Colonic mucosa (tissue), 4 donors: ENCODE measurements around the gene SLC9A9. TPM values are rescaled to one million over a fixed set of nuclear protein-coding genes. Genes with fewer than 3 reads are reported as not detected.
"Not testable (repeated sequence)": the region's sequence is repeated elsewhere in the genome, so short reads cannot be mapped to it uniquely, and the experiment has no call there.

Source experiments
- DNase-seq: peaks from one replicate; pipeline ENCODE4 v3.0.0-alpha.2; 2020
- H3K27ac ChIP-seq: fragments of 200-600 bp; one replicate; pipeline ENCODE4 v1.8.0; 2021
- H3K27me3 ChIP-seq: fragments of 200-600 bp; one replicate; pipeline ENCODE4 v1.8.0; 2021
- H3K36me3 ChIP-seq: fragments of 200-600 bp; one replicate; pipeline ENCODE4 v1.8.0; 2021
- H3K4me1 ChIP-seq: fragments of 200-600 bp; one replicate; pipeline ENCODE4 v1.8.0; 2021; ENCODE audit warnings: mild to moderate bottlenecking
- H3K4me3 ChIP-seq: fragments of 200-600 bp; one replicate; pipeline ENCODE4 v1.8.0; 2021
- H3K9ac ChIP-seq, 2 donors: one replicate each; pipeline ENCODE4 v1.7.0; 2013; ENCODE audit warnings: control low read depth in 2 of 2, low read depth in 2 of 2, low read length in 2 of 2
- H3K9me3 ChIP-seq: fragments of 200-600 bp; one replicate; pipeline ENCODE4 v1.8.0; 2021
- intact Hi-C: fragments of 100-400 bp; cut with DNase I; formaldehyde crosslinking; loops from one replicate; pipeline ENCODE4 v1.14.1; 2022
- total RNA-seq, 2 donors: library from RNA; stranded (reverse); fragmentation: NEBNext Ultra II Directional in 1 of 2; extraction: Animal tissue kit (Norgen Biotek cat#: 25700) in 1 of 2; gene quantifications; one replicate each; pipeline ENCODE4 v1.2.1, GENCODE V29; 2021
- TF ChIP-seq, protein P1 (sequence below): fragments of 200-600 bp; IDR thresholded peaks from one replicate; pipeline ENCODE4 v1.8.0; 2022; ENCODE audit warnings: antibody characterized with exemption, mild to moderate bottlenecking
- donor health status: healthy.
- donor health status: DM: no; HTN: no; CAD: no.
- donor health status: DM: no; HTN: no; CAD: no.

Gene SLC9A9
- total RNA-seq, 2 donors from 2014 or later, result 2.5 to 6.5 TPM

DNA sequence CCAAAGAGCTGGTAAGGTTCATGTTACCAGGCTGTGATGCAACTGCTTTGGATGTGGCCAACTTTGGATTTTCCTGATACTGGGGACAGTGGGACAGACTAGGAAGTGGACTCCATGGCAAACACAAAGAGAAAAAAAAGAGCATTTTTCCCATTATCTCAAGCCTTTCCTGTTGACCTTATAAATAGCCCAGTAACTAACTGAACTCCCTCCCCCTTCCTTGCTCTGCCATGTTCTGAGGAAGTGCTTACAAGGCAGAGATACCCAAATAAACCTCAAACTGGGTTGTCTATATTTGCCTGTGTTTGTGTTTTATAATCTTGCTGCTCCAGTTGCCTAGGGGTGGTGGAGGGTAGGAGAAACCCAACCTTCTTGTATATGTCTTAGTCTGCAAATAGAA lies 27.3 kb upstream of the SLC9A9 start:
- TF ChIP-seq, protein P1, sequence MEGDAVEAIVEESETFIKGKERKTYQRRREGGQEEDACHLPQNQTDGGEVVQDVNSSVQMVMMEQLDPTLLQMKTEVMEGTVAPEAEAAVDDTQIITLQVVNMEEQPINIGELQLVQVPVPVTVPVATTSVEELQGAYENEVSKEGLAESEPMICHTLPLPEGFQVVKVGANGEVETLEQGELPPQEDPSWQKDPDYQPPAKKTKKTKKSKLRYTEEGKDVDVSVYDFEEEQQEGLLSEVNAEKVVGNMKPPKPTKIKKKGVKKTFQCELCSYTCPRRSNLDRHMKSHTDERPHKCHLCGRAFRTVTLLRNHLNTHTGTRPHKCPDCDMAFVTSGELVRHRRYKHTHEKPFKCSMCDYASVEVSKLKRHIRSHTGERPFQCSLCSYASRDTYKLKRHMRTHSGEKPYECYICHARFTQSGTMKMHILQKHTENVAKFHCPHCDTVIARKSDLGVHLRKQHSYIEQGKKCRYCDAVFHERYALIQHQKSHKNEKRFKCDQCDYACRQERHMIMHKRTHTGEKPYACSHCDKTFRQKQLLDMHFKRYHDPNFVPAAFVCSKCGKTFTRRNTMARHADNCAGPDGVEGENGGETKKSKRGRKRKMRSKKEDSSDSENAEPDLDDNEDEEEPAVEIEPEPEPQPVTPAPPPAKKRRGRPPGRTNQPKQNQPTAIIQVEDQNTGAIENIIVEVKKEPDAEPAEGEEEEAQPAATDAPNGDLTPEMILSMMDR, result no peak
- no peaks in the 10 kb centered on the region for H3K27me3 ChIP-seq
- no peaks in the 10 kb centered on the region for H3K9me3 ChIP-seq
- no peaks in the 10 kb centered on the region for H3K4me1 ChIP-seq
- no peak overlapping the region for H3K4me3 ChIP-seq
- DNase-seq, result no peak
- intact Hi-C loops, result no loop called here
- no peaks in the 10 kb centered on the region for H3K36me3 ChIP-seq
- H3K9ac ChIP-seq, result no peak overlapping the region
- H3K27ac ChIP-seq, result no peak overlapping the region

DNA sequence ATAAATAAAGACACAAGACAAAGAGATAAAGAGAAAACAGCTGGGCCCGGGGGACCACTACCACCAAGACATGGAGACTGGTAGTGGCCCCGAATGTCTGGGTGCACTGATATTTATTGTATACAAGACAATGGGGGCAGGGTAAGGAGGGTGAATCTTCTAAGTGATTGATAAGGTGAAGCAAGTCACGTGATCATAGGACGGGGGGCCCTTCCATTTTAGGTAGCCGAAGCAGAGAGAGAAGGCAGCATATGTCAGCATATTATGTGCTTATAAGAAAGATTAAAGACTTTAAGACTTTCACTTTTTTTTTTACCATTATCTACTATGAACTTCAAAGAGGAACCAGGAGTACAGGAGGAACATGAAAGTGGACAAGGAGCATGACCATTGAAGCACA lies 25.3 kb upstream of the SLC9A9 start:
- H3K4me1 ChIP-seq, result not testable (repeated sequence)

GRCh38 chr3:143865302-143865701 lies 17.0 kb upstream of the SLC9A9 start:
- Histone ChIP-seq H3K27ac (no peak overlapping the region), H3K4me3 (no peak overlapping the region), H3K9me3 (no peaks in the 10 kb centered on the region), H3K9ac (no peak overlapping the region), H3K27me3 (no peaks in the 10 kb centered on the region), H3K36me3 (no peaks in the 10 kb centered on the region), H3K4me1 (no peaks in the 10 kb centered on the region)
- no peak for DNase-seq
- intact Hi-C loops, result no loop called here
- TF ChIP-seq, protein P1, result no peak

More for the DNA sequence above, 25.3 kb upstream of the SLC9A9 start:
- DNase-seq, H3K27me3 ChIP-seq, H3K9me3 ChIP-seq, H3K9ac ChIP-seq, H3K4me3 ChIP-seq, H3K27ac ChIP-seq, intact Hi-C loops, H3K36me3 ChIP-seq: not testable (repeated sequence)

GRCh38 chr3:143859465-143860203 lies 11.4 kb upstream of the SLC9A9 start:
- Histone ChIP-seq H3K27ac (no peak overlapping the region), H3K27me3 (no peaks in the 10 kb centered on the region), H3K9me3 (no peaks in the 10 kb centered on the region), H3K36me3 (no peaks in the 10 kb centered on the region), H3K4me1 (no peaks in the 10 kb centered on the region), H3K4me3 (no peak overlapping the region), H3K9ac (no peak overlapping the region)
- TF ChIP-seq, protein P1, result no peak
- intact Hi-C loops, result no loop called here
- DNase-seq, result no peak

DNA sequence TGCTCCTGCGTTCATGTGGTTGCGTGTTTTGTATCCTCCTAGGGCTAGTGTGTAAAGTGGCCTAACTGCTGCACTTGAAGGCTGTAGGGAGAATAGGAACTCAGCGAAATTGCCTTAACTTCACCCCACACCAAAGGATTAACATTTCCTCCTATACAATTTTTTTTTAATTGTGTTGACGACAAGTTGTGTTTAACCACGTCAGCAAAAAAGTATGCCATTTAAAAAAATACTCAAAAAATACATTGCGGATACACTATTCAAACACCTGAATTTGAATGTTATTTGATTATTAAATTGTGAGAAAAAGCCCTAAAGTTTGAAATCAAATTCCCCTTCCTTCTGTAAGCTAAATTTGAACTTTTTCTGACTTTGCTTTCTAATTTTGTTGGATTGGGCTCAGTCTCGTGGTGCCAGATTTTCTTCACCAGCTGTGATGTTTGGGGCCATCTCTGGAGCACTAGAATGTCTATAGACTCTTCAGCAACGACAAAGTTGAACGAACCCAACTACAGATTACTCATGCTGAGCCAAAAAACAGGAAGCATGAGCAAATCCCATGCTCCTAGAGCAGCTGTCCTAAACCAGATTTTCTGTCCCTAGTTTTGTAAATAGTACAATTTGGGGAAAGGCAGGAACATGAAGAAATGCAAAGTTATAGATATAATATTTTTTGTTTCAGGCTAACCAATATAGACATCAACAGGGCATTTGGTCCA lies 8.1 kb upstream of the SLC9A9 start:
- Histone ChIP-seq H3K27ac (no peak overlapping the region), H3K36me3 (no peaks in the 10 kb centered on the region), H3K27me3 (no peaks in the 10 kb centered on the region), H3K4me3 (no peak overlapping the region), H3K9ac (no peak overlapping the region), H3K4me1 (no peaks in the 10 kb centered on the region), H3K9me3 (no peaks in the 10 kb centered on the region)
- TF ChIP-seq, protein P1, result no peak
- intact Hi-C loops, result no loop called here
- DNase-seq, result no peak

- no peaks in the 10 kb centered on the region for H3K27me3 ChIP-seq
These were observed 6.9 kb upstream of the SLC9A9 start for GRCh38 chr3:143855183-143855582.

More at GRCh38 chr3:143855183-143855582, 6.9 kb upstream of the SLC9A9 start:
- H3K4me3 ChIP-seq, result no peak overlapping the region
- no peaks in the 10 kb centered on the region for H3K4me1 ChIP-seq
- H3K36me3 ChIP-seq, result no peaks in the 10 kb centered on the region
- no peak for DNase-seq
- intact Hi-C loops, result no loop called here
- H3K9me3 ChIP-seq, result no peaks in the 10 kb centered on the region
- TF ChIP-seq, protein P1, result no peak
- no peak overlapping the region for H3K9ac ChIP-seq
- no peak overlapping the region for H3K27ac ChIP-seq
